Liver (tissue), 9 donors: ENCODE results near the gene LAT. TPM values are rescaled to one million over a fixed set of nuclear protein-coding genes. Genes with fewer than 3 reads are reported as not detected.

Source experiments
- DNase-seq: peaks from one replicate; pipeline ENCODE4 v3.0.0-alpha.2; 2017; ENCODE audit warnings: low spot score
- H3K27ac ChIP-seq, 2 donors: one replicate each; pipeline ENCODE4 v1.7.0; 2013; ENCODE audit warnings: inconsistent platforms in 2 of 2, low read length in 2 of 2, control low read depth in 1 of 2, low read depth in 1 of 2, mild to moderate bottlenecking in 1 of 2
- H3K27me3 ChIP-seq, 4 donors: one replicate each; pipeline versions ENCODE4 v1.6.1 to v1.7.0; 2013; ENCODE audit warnings: low read length in 3 of 4, inconsistent platforms in 1 of 4, mild to moderate bottlenecking in 1 of 4, moderate library complexity in 1 of 4; ENCODE audit not compliant: control insufficient read depth in 4 of 4, insufficient read depth in 4 of 4
- H3K36me3 ChIP-seq, 4 donors: one replicate each; pipeline versions ENCODE4 v1.6.1 to v1.7.0; 2013; ENCODE audit warnings: low read length in 3 of 4, mild to moderate bottlenecking in 3 of 4, low read depth in 1 of 4, moderate library complexity in 1 of 4; ENCODE audit not compliant: control insufficient read depth in 4 of 4, insufficient read depth in 3 of 4
- H3K4me1 ChIP-seq, 4 donors: one replicate each; pipeline versions ENCODE4 v1.6.1 to v1.7.0; 2013; ENCODE audit warnings: low read length in 3 of 4, mild to moderate bottlenecking in 3 of 4, moderate library complexity in 1 of 4; ENCODE audit not compliant: control insufficient read depth in 4 of 4, insufficient read depth in 4 of 4
- H3K4me3 ChIP-seq, 3 donors: one replicate each; pipeline versions ENCODE4 v1.6.1 to v1.7.0; 2013; ENCODE audit warnings: low read length in 3 of 3, control low read depth in 1 of 3, low read depth in 1 of 3, mild to moderate bottlenecking in 1 of 3
- H3K9ac ChIP-seq, 2 donors: one replicate each; pipeline ENCODE4 v1.7.0; 2013; ENCODE audit warnings: low read length in 2 of 2, mild to moderate bottlenecking in 2 of 2, moderate library complexity in 2 of 2, control low read depth in 1 of 2, low read depth in 1 of 2
- H3K9me3 ChIP-seq, 4 donors: one replicate each; pipeline versions ENCODE4 v1.6.1 to v1.7.0; 2013; ENCODE audit warnings: low read length in 3 of 4; ENCODE audit not compliant: control insufficient read depth in 4 of 4
- ATF3 ChIP-seq: IDR thresholded peaks from 2 replicates; pipeline ENCODE4 v1.6.1; 2016; ENCODE audit warnings: antibody characterized with exemption
- CTCF ChIP-seq: fragments of 150-350 bp; IDR thresholded peaks from 2 replicates; pipeline ENCODE4 v1.5.1; 2017; ENCODE audit warnings: improper control_type of control experiment, low read depth, low read length; ENCODE audit not compliant: missing input control
- FOXA1 ChIP-seq: IDR thresholded peaks from 2 replicates; pipeline ENCODE4 v1.6.1; 2016; ENCODE audit warnings: antibody characterized with exemption
- FOXA2 ChIP-seq: IDR thresholded peaks from 2 replicates; pipeline ENCODE4 v1.6.1; 2016; ENCODE audit warnings: antibody characterized with exemption
- GABPA ChIP-seq, 2 donors: IDR thresholded peaks in 1 of 2; conservative IDR thresholded peaks in 1 of 2; 2 replicates each; pipeline ENCODE4 v1.6.1; 2016; ENCODE audit warnings: antibody characterized with exemption in 2 of 2, mild to moderate bottlenecking in 1 of 2, moderate library complexity in 1 of 2
- HNF4A ChIP-seq, 2 donors: conservative IDR thresholded peaks; 2 replicates each; pipeline ENCODE4 v1.6.1; 2016; ENCODE audit warnings: antibody characterized with exemption in 2 of 2, mild to moderate bottlenecking in 2 of 2
- HNF4G ChIP-seq: IDR thresholded peaks from 2 replicates; pipeline ENCODE4 v1.6.1; 2016; ENCODE audit warnings: antibody characterized with exemption
- JUND ChIP-seq, 2 donors: IDR thresholded peaks; 2 replicates each; pipeline ENCODE4 v1.6.1; 2016; ENCODE audit warnings: antibody characterized with exemption in 2 of 2
- NR2F2 ChIP-seq: IDR thresholded peaks from 2 replicates; pipeline ENCODE4 v1.6.1; 2016; ENCODE audit warnings: antibody characterized with exemption
- RAD21 ChIP-seq, 2 donors: IDR thresholded peaks; 2 replicates each; pipeline ENCODE4 v1.6.1; 2016; ENCODE audit warnings: antibody characterized with exemption in 2 of 2, mild to moderate bottlenecking in 2 of 2
- REST ChIP-seq: IDR thresholded peaks from 2 replicates; pipeline ENCODE4 v1.6.1; 2016; ENCODE audit warnings: antibody characterized with exemption, mild to moderate bottlenecking
- RXRA ChIP-seq, 2 donors: IDR thresholded peaks; 2 replicates each; pipeline ENCODE4 v1.6.1; 2017 to 2018; ENCODE audit warnings: antibody characterized with exemption in 2 of 2, mild to moderate bottlenecking in 1 of 2
- SP1 ChIP-seq: IDR thresholded peaks from 2 replicates; pipeline ENCODE4 v1.6.1; 2018; ENCODE audit warnings: antibody characterized with exemption, mild to moderate bottlenecking
- TAF1 ChIP-seq: conservative IDR thresholded peaks from 2 replicates; pipeline ENCODE4 v1.6.1; 2016; ENCODE audit warnings: antibody characterized with exemption, mild to moderate bottlenecking
- YY1 ChIP-seq: IDR thresholded peaks from 2 replicates; pipeline ENCODE4 v1.6.1; 2016; ENCODE audit warnings: antibody characterized with exemption, mild to moderate bottlenecking
- ZBTB33 ChIP-seq: IDR thresholded peaks from 2 replicates; pipeline ENCODE4 v1.6.1; 2016; ENCODE audit warnings: antibody characterized with exemption
- WGBS: extraction: QIAGEN DNeasy Blood & Tissue Kit; methylation state at CpG from one replicate; pipeline ENCODE4 v1.1.7; 2013; 5-methylcytosine and 5-hydroxymethylcytosine counted together
- polyA plus RNA-seq, 2 donors: library from polyadenylated mRNA; stranded (reverse) in 1 of 2; unstranded in 1 of 2; fragments of 200-250 nt in 1 of 2; fragments of >200 nt in 1 of 2; fragmentation: Nextera tagmentation in 1 of 2; extraction: Ambion mirVana in 1 of 2; gene quantifications; one replicate each; pipeline versions ENCODE4 v1.2.1 to v1.2.3, GENCODE V29; 2013 to 2015
- total RNA-seq, 2 donors: library from RNA; depleted of rRNA; stranded (reverse); fragments of >200 nt; gene quantifications; one replicate each; pipeline ENCODE4 v1.2.3, GENCODE V29; 2014
- TF ChIP-seq, protein P1 (sequence below): IDR thresholded peaks from 2 replicates; pipeline ENCODE4 v1.6.1; 2016; ENCODE audit warnings: antibody characterized with exemption
- donor health status: healthy.
- donor health status: healthy.
- donor health status: healthy.
- donor health status: healthy.
- donor health status: healthy.

Gene LAT
- total and polyA plus RNA-seq, 4 donors: 1.3 to 2.3 (median 1.6) TPM

DNA sequence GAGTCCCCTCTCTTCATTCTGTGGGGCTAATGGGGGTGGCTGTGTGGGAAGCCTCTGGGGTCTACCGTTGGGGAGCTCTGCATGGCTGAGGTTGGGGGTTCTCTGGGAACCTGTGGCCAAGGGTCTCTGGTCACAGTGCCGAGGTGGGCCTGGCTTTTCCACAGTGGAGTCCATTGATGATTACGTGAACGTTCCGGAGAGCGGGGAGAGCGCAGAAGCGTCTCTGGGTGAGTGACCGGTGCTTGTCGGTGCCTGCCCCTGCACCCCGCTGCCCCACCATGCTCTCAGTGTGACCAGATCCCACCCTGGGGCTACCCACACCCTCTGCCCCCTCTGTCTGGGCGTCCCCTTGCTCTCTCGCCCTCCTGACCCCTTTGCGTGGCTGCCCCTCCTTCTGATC lies 4.5 kb downstream of the LAT start:
- no peaks in the 10 kb centered on the region for H3K4me1 ChIP-seq
- no peak overlapping the region for H3K9ac ChIP-seq
- TF ChIP-seq HNF4G (no peak), FOXA2 (no peak), TAF1 (no peak), SP1 (no peak), JUND (IDR thresholded peaks at IDR 0.05) (no peak), RXRA (IDR thresholded peaks at IDR 0.05) (no peak), FOXA1 (no peak), REST (no peak), YY1 (no peak), HNF4A (conservative IDR thresholded peaks at IDR 0.05) (no peak), CTCF (no peak)
- DNase-seq: no peak
- H3K4me3 ChIP-seq: no peak overlapping the region
- H3K27ac ChIP-seq: no peak overlapping the region
- H3K36me3 ChIP-seq: peaks cover 0 to 22% (median 3%) of the 10 kb centered on the region in 4 donors
- H3K9me3 ChIP-seq: peaks cover 0 to 3% (median 0%) of the 10 kb centered on the region in 4 donors
- 95% methylated on average over 14 of the region's 14 CpGs for WGBS
- H3K27me3 ChIP-seq: no peaks in the 10 kb centered on the region

DNA sequence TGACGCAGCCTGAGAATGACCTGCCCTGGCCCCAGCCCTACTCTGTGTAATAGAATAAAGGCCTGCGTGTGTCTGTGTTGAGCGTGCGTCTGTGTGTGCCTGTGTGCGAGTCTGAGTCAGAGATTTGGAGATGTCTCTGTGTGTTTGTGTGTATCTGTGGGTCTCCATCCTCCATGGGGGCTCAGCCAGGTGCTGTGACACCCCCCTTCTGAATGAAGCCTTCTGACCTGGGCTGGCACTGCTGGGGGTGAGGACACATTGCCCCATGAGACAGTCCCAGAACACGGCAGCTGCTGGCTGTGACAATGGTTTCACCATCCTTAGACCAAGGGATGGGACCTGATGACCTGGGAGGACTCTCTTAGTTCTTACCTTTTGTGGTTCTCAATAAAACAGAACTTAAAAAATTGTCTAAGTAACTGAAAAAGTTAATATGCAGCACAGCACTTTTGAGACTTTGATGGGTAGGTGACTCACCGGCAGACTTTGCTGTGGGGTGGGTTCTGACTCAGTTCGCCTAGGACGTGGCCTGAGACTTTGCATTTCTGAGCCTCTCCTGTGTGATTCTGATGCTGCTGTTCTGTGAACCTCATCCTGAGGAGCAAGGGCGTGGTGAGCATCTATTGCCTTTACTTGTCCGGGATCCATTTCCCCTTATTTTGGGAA lies 5.7 kb downstream of the LAT start:
- Histone ChIP-seq H3K4me1 (no peaks in the 10 kb centered on the region), H3K36me3 (peaks cover 0 to 19% (median 3%) of the 10 kb centered on the region in 4 donors), H3K9me3 (peaks cover 0 to 3% (median 0%) of the 10 kb centered on the region in 4 donors), H3K27ac (no peak overlapping the region), H3K27me3 (no peaks in the 10 kb centered on the region), H3K4me3 (no peak overlapping the region), H3K9ac (no peak overlapping the region)
- 95% methylated on average over 11 of the region's 11 CpGs for WGBS
- no peak for DNase-seq
- no peak for TF ChIP-seq FOXA1
- no peak for TF ChIP-seq YY1
- no peak for TF ChIP-seq REST
- no peak for TF ChIP-seq GABPA (IDR thresholded peaks at IDR 0.05 in 1 of 2, conservative IDR thresholded peaks at IDR 0.05 in 1 of 2)
- no peak for TF ChIP-seq RAD21 (IDR thresholded peaks at IDR 0.05)
- no peak for TF ChIP-seq JUND (IDR thresholded peaks at IDR 0.05)
- no peak for TF ChIP-seq CTCF
- TF ChIP-seq TAF1: no peak
- no peak for TF ChIP-seq RXRA (IDR thresholded peaks at IDR 0.05)
- TF ChIP-seq HNF4A (conservative IDR thresholded peaks at IDR 0.05): no peak
- no peak for TF ChIP-seq HNF4G
- TF ChIP-seq ATF3: no peak
- no peak for TF ChIP-seq FOXA2
- no peak for TF ChIP-seq NR2F2
- TF ChIP-seq, protein P1, sequence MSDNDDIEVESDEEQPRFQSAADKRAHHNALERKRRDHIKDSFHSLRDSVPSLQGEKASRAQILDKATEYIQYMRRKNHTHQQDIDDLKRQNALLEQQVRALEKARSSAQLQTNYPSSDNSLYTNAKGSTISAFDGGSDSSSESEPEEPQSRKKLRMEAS: no peak
- no peak for TF ChIP-seq ZBTB33
- no peak for TF ChIP-seq SP1
